CD14-positive monocyte (primary cell): ENCODE data around the gene SRC. TPM values are rescaled to one million over a fixed set of nuclear protein-coding genes. Genes with fewer than 3 reads are reported as not detected.

Source experiments
- DNase-seq, 3 donors: peaks; one replicate each; pipeline ENCODE4 v3.0.0-alpha.2; 2011 to 2022
- H2AFZ ChIP-seq: 2 replicates; pipeline ENCODE4 v1.6.0; 2012; ENCODE audit warnings: mild to moderate bottlenecking, low read depth, low read length, inconsistent platforms; ENCODE audit not compliant: insufficient read depth, poor library complexity, severe bottlenecking
- H3K27ac ChIP-seq, 2 donors: 1 replicate in 1 of 2; 2 replicates in 1 of 2; pipeline ENCODE4 v1.5.1; 2012 to 2013; ENCODE audit warnings: low read length in 2 of 2, control low read depth in 1 of 2, inconsistent platforms in 1 of 2, low read depth in 1 of 2, mild to moderate bottlenecking in 1 of 2
- H3K27me3 ChIP-seq, 2 donors: one replicate each; pipeline versions ENCODE4 v1.6.0 to v1.6.1; 2011 to 2013; ENCODE audit warnings: low read length in 2 of 2; ENCODE audit not compliant: control insufficient read depth in 2 of 2, insufficient read depth in 2 of 2
- H3K36me3 ChIP-seq, 2 donors: replicated peaks in 1 of 2; 1 replicate in 1 of 2; 2 replicates in 1 of 2; pipeline versions ENCODE4 v1.5.1 to v1.6.1; 2012 to 2013; ENCODE audit warnings: low read length in 2 of 2, control low read depth in 1 of 2, inconsistent platforms in 1 of 2, mild to moderate bottlenecking in 1 of 2; ENCODE audit not compliant: insufficient read depth in 2 of 2, control insufficient read depth in 1 of 2
- H3K4me1 ChIP-seq, 2 donors: 1 replicate in 1 of 2; 2 replicates in 1 of 2; pipeline versions ENCODE4 v1.5.1 to v1.6.1; 2012 to 2013; ENCODE audit warnings: low read length in 2 of 2, control low read depth in 1 of 2, inconsistent platforms in 1 of 2, mild to moderate bottlenecking in 1 of 2, moderate library complexity in 1 of 2; ENCODE audit not compliant: insufficient read depth in 2 of 2, control insufficient read depth in 1 of 2
- H3K4me2 ChIP-seq: replicated peaks from 2 replicates; pipeline ENCODE3; 2012; ENCODE audit warnings: low read length, moderate library complexity, mild to moderate bottlenecking; ENCODE audit not compliant: poor library complexity, severe bottlenecking; ENCODE audit errors: extremely low read depth
- H3K4me3 ChIP-seq, 3 experiments: fragments of 200-600 bp in 1 of 3; sonication (generic) in 1 of 3; replicated peaks in 1 of 3; 1 replicate in 2 of 3; 2 replicates in 1 of 3; pipeline ENCODE4 v1.5.1; 2011 to 2013; ENCODE audit warnings: low read length in 3 of 3, mild to moderate bottlenecking in 3 of 3, control low read depth in 2 of 3, low read depth in 2 of 3, inconsistent platforms in 1 of 3, moderate library complexity in 1 of 3
- H3K79me2 ChIP-seq: 2 replicates; pipeline ENCODE4 v1.6.0; 2012; ENCODE audit warnings: mild to moderate bottlenecking, control low read depth, inconsistent platforms, low read length, moderate library complexity; ENCODE audit not compliant: insufficient read depth
- H3K9ac ChIP-seq: 2 replicates; pipeline ENCODE4 v1.6.0; 2017; ENCODE audit warnings: low read length, mild to moderate bottlenecking; ENCODE audit not compliant: insufficient read depth, poor library complexity, severe bottlenecking
- H3K9me3 ChIP-seq, 2 donors: replicated peaks in 1 of 2; 1 replicate in 1 of 2; 2 replicates in 1 of 2; pipeline versions ENCODE4 v1.5.1 to v1.6.1; 2012 to 2013; ENCODE audit warnings: low read length in 2 of 2, control low read depth in 1 of 2; ENCODE audit not compliant: control insufficient read depth in 1 of 2, insufficient read depth in 1 of 2
- H4K20me1 ChIP-seq: 2 replicates; pipeline ENCODE4 v1.6.0; 2012; ENCODE audit warnings: mild to moderate bottlenecking, low read length, control low read depth, moderate library complexity; ENCODE audit not compliant: insufficient read depth
- H3K27ac Mint-ChIP-seq, 7 donors: one replicate each; pipeline ENCODE4 v1.8.0; 2020; ENCODE audit warnings: mild to moderate bottlenecking in 7 of 7, mixed read lengths in 7 of 7, moderate library complexity in 6 of 7, inconsistent platforms in 2 of 7
- H3K27me3 Mint-ChIP-seq, 3 donors: one replicate each; pipeline ENCODE4 v1.8.0; 2021 to 2022; ENCODE audit warnings: low read depth in 3 of 3, mild to moderate bottlenecking in 3 of 3, mixed read lengths in 3 of 3, moderate library complexity in 3 of 3, inconsistent platforms in 1 of 3
- H3K36me3 Mint-ChIP-seq, 2 donors: one replicate each; pipeline ENCODE4 v1.8.0; 2020; ENCODE audit warnings: mixed read lengths in 2 of 2, inconsistent platforms in 1 of 2, mild to moderate bottlenecking in 1 of 2
- H3K4me1 Mint-ChIP-seq: one replicate; pipeline ENCODE4 v1.8.0; 2020; ENCODE audit warnings: mild to moderate bottlenecking, mixed read lengths
- H3K4me3 Mint-ChIP-seq, 2 donors: one replicate each; pipeline ENCODE4 v1.8.0; 2020; ENCODE audit warnings: mild to moderate bottlenecking in 2 of 2, mixed read lengths in 2 of 2, moderate library complexity in 1 of 2
- H3K9me3 Mint-ChIP-seq, 7 donors: one replicate each; pipeline ENCODE4 v1.8.0; 2020 to 2022; ENCODE audit warnings: mixed read lengths in 7 of 7, mild to moderate bottlenecking in 6 of 7, moderate library complexity in 6 of 7, inconsistent platforms in 2 of 7
- WGBS: methylation state at CpG from one replicate; pipeline ENCODE4 v1.1.5; 2013; ENCODE audit warnings: missing lambda C conversion rate; ENCODE audit not compliant: insufficient coverage; 5-methylcytosine and 5-hydroxymethylcytosine counted together
- intact Hi-C, 2 donors: fragments of 100-400 bp; cut with micrococcal nuclease; formaldehyde crosslinking; loops; one replicate each; pipeline versions ENCODE4 v1.15.0 to v1.15.1; 2023
- polyA plus RNA-seq, 3 donors: library from polyadenylated mRNA; depleted of rRNA in 1 of 3; unstranded in 2 of 3; stranded (reverse) in 1 of 3; fragments of 300-500 nt in 2 of 3; fragments of >200 nt in 1 of 3; fragmentation: Illumina TruSeq in 2 of 3; gene quantifications; 1 replicate in 2 of 3; 2 replicates in 1 of 3; pipeline ENCODE4 v1.2.3, GENCODE V29; 2012 to 2021
- TF ChIP-seq, protein P1 (sequence below): fragments of 200-600 bp; IDR thresholded peaks from one replicate; pipeline ENCODE4 v1.8.0; 2022; ENCODE audit warnings: antibody characterized with exemption, mild to moderate bottlenecking

Gene SRC
- polyA plus RNA-seq, 3 donors = 4.9 to 55.1 (median 6.8) TPM

DNA sequence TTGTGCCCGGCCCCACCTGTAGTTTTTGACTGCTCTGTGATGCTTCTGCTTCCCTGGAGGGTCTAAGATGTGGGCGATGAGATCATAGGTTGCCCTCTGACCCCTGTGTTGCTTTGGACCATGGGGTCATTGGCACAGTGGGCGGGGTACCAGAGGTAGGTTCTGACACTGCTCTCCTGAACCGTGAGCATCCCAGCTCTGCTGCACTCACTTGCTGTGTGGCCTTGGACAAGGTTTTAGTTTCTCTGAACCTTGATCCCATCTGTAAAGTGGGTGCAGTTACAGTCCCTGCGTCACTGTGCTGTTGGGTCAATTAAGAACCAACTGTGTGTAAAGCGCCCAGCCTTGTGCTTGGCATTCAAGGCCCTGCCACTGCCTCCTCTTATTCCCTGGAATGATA, 30.9 kb downstream of the SRC start:
- Mint-ChIP-seq H3K27ac (peak overlapping the region in 3 of 7 donors; percentile 7 to 72 (median 33)), H3K4me1 (peaks cover 41% of the 10 kb centered on the region), H3K4me3 (no peak overlapping the region), H3K27me3 (peaks cover 0 to 2% (median 0%) of the 10 kb centered on the region in 3 donors), H3K36me3 (peaks cover 21 to 42% of the 10 kb centered on the region in 2 donors), H3K9me3 (no peaks in the 10 kb centered on the region)
- H3K9ac ChIP-seq = no peak overlapping the region
- WGBS = 90% methylated on average over 6 of the region's 6 CpGs
- DNase-seq = no peak
- intact Hi-C loops = no loop called here
- TF ChIP-seq, protein P1, sequence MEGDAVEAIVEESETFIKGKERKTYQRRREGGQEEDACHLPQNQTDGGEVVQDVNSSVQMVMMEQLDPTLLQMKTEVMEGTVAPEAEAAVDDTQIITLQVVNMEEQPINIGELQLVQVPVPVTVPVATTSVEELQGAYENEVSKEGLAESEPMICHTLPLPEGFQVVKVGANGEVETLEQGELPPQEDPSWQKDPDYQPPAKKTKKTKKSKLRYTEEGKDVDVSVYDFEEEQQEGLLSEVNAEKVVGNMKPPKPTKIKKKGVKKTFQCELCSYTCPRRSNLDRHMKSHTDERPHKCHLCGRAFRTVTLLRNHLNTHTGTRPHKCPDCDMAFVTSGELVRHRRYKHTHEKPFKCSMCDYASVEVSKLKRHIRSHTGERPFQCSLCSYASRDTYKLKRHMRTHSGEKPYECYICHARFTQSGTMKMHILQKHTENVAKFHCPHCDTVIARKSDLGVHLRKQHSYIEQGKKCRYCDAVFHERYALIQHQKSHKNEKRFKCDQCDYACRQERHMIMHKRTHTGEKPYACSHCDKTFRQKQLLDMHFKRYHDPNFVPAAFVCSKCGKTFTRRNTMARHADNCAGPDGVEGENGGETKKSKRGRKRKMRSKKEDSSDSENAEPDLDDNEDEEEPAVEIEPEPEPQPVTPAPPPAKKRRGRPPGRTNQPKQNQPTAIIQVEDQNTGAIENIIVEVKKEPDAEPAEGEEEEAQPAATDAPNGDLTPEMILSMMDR = no peak
- H3K27ac ChIP-seq = no peak overlapping the region
- H3K4me3 ChIP-seq = no peak overlapping the region
- H3K4me2 ChIP-seq = no peak overlapping the region
- H3K9me3 ChIP-seq = no peaks in the 10 kb centered on the region
- H3K4me1 ChIP-seq = peaks cover 28 to 35% of the 10 kb centered on the region in 2 donors
- no peaks in the 10 kb centered on the region for H3K79me2 ChIP-seq
- no peaks in the 10 kb centered on the region for H3K27me3 ChIP-seq
- peaks cover 0 to 11% of the 10 kb centered on the region in 2 donors for H3K36me3 ChIP-seq
- H4K20me1 ChIP-seq = peaks cover 3% of the 10 kb centered on the region
- no peak overlapping the region for H2AFZ ChIP-seq

DNA sequence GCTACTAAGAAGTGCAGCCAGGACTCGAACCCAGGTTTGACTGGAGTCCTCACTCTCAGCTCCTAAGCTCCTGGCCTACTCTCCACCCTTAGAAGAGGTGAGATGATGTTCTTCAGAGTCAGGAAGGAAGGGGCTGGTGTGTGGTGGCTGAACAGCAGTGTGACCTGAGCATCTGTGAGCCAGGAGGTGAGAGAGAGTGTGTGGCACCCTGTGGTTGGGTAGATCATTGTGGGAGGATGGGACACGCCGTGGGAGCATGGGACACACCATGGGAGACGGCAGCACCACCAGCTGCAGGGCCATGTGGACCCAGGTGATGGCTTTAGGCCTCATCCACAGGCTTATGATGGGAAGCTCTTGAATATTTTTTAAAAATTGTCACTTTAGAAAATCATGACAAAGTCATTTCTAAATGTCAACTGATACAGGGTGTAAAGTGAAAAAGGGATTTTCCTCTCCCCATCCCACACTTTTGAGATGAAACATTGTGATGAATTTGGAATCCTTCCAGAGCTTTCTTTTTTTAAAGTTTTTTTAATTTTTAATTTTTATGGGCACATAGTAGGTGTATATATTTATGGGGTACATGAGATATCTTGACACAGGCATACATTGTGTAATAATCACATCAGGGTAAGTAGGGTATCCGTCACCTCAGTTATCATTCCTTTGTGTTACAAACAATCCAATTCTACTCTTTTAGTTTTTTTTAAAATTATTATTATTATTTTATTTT, 31.6 kb downstream of the SRC start:
- DNase-seq = no peak
- Histone ChIP-seq H3K36me3 (peaks cover 0 to 11% of the 10 kb centered on the region in 2 donors), H3K4me3 (no peak overlapping the region), H2AFZ (no peak overlapping the region), H3K4me2 (no peak overlapping the region), H3K9ac (no peak overlapping the region), H3K4me1 (peaks cover 35 to 42% of the 10 kb centered on the region in 2 donors), H3K9me3 (no peaks in the 10 kb centered on the region), H3K79me2 (no peaks in the 10 kb centered on the region), H3K27me3 (no peaks in the 10 kb centered on the region), H4K20me1 (no peaks in the 10 kb centered on the region), H3K27ac (peak overlapping the region in 1 of 2 donors; percentile 17)
- Mint-ChIP-seq H3K9me3 (no peaks in the 10 kb centered on the region), H3K36me3 (peaks cover 24 to 39% of the 10 kb centered on the region in 2 donors), H3K4me3 (no peak overlapping the region), H3K27me3 (peaks cover 0 to 2% (median 0%) of the 10 kb centered on the region in 3 donors), H3K4me1 (peaks cover 46% of the 10 kb centered on the region), H3K27ac (peak overlapping the region in 5 of 7 donors; percentile 1 to 72 (median 34))
- TF ChIP-seq, protein P1 = no peak
- intact Hi-C loops = no loop called here
- 37% methylated on average over 2 of the region's 5 CpGs for WGBS
